Measurements from ENCODE around the gene MEG3. TPM values are rescaled to one million over a fixed set of nuclear protein-coding genes. Genes with fewer than 3 reads are reported as not detected.

MEG3 gene
- total RNA-seq, 1 donor from 2014 or later, result 815 TPM

GRCh38 chr14:100864960-100865681 is 39.2 kb downstream of the MEG3 start:
- DNase-seq (ENCODE audit: low spot score), result no peak

- no peak for DNase-seq (ENCODE audit: low spot score)
Measured at GRCh38 chr14:100865682-100866591, 40.0 kb downstream of the MEG3 start.

- DNase-seq (ENCODE audit: low spot score), result no peak
Measured at GRCh38 chr14:100866666-100867630, 41.0 kb downstream of the MEG3 start.

GRCh38 chr14:100867631-100868315 is 41.9 kb downstream of the MEG3 start:
- DNase-seq (ENCODE audit: low spot score), result no peak

GRCh38 chr14:100868621-100869370 is 42.9 kb downstream of the MEG3 start:
- DNase-seq (ENCODE audit: low spot score), result no peak

GRCh38 chr14:100871234-100872186 is 45.6 kb downstream of the MEG3 start:
- DNase-seq (ENCODE audit: low spot score), result peak; percentile 42

- peak; percentile 47 for DNase-seq (ENCODE audit: low spot score)
Measured at GRCh38 chr14:100872259-100873095, 46.6 kb downstream of the MEG3 start.

- no peak for DNase-seq (ENCODE audit: low spot score)
Measured at GRCh38 chr14:100873096-100873482, 47.2 kb downstream of the MEG3 start.

GRCh38 chr14:100874051-100874410 is 48.1 kb downstream of the MEG3 start:
- no peak for DNase-seq (ENCODE audit: low spot score)

GRCh38 chr14:100874411-100875091 is 48.6 kb downstream of the MEG3 start:
- no peak for DNase-seq (ENCODE audit: low spot score)

GRCh38 chr14:100875126-100875525 is 49.2 kb downstream of the MEG3 start:
- DNase-seq (ENCODE audit: low spot score), result no peak

GRCh38 chr14:100875861-100876590 is 50.1 kb downstream of the MEG3 start:
- DNase-seq (ENCODE audit: low spot score), result no peak

- DNase-seq (ENCODE audit: low spot score), result no peak
Measured at GRCh38 chr14:100878271-100879146, 52.6 kb downstream of the MEG3 start.

GRCh38 chr14:100879194-100879593 is 53.3 kb downstream of the MEG3 start:
- DNase-seq (ENCODE audit: low spot score), result no peak

- DNase-seq (ENCODE audit: low spot score), result no peak
Measured at GRCh38 chr14:100879782-100880181, 53.9 kb downstream of the MEG3 start.
